Measurements from ENCODE around the gene PDXK.

GRCh38 chr21:43684424-43684823, 34.5 kb upstream of the PDXK start:
- no peak for TF ChIP-seq CTCF (IDR thresholded peaks at IDR 0.05; ENCODE audit: poor library complexity, severe bottlenecking)
- TF ChIP-seq, protein P1, sequence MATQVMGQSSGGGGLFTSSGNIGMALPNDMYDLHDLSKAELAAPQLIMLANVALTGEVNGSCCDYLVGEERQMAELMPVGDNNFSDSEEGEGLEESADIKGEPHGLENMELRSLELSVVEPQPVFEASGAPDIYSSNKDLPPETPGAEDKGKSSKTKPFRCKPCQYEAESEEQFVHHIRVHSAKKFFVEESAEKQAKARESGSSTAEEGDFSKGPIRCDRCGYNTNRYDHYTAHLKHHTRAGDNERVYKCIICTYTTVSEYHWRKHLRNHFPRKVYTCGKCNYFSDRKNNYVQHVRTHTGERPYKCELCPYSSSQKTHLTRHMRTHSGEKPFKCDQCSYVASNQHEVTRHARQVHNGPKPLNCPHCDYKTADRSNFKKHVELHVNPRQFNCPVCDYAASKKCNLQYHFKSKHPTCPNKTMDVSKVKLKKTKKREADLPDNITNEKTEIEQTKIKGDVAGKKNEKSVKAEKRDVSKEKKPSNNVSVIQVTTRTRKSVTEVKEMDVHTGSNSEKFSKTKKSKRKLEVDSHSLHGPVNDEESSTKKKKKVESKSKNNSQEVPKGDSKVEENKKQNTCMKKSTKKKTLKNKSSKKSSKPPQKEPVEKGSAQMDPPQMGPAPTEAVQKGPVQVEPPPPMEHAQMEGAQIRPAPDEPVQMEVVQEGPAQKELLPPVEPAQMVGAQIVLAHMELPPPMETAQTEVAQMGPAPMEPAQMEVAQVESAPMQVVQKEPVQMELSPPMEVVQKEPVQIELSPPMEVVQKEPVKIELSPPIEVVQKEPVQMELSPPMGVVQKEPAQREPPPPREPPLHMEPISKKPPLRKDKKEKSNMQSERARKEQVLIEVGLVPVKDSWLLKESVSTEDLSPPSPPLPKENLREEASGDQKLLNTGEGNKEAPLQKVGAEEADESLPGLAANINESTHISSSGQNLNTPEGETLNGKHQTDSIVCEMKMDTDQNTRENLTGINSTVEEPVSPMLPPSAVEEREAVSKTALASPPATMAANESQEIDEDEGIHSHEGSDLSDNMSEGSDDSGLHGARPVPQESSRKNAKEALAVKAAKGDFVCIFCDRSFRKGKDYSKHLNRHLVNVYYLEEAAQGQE (IDR thresholded peaks at IDR 0.05; ENCODE audit: borderline replicate concordance) = no peak
- no peak for TF ChIP-seq POLR2AphosphoS5 (IDR thresholded peaks at IDR 0.05)
- TF ChIP-seq EZH2 (IDR thresholded peaks at IDR 0.05; ENCODE audit: borderline replicate concordance, insufficient read depth, low read length, poor library complexity, severe bottlenecking) = no peak
- TF ChIP-seq TAF1 (IDR thresholded peaks at IDR 0.05; ENCODE audit: low read depth) = no peak
- TF ChIP-seq MXI1 (conservative IDR thresholded peaks at IDR 0.05; ENCODE audit: poor library complexity, severe bottlenecking) = no peak
- TF ChIP-seq EP300 (conservative IDR thresholded peaks at IDR 0.05; ENCODE audit: poor library complexity, severe bottlenecking) = no peak
- no peak for TF ChIP-seq RAD21 (conservative IDR thresholded peaks at IDR 0.05)
- TF ChIP-seq SMC3 (conservative IDR thresholded peaks at IDR 0.05; ENCODE audit: poor library complexity) = no peak
